CD14-positive monocyte (primary cell): ENCODE measurements around the gene RETREG2. TPM values are rescaled to one million over a fixed set of nuclear protein-coding genes. Genes with fewer than 3 reads are reported as not detected.

ENCODE experiments used
- DNase-seq, 3 donors: peaks; one replicate each; pipeline ENCODE4 v3.0.0-alpha.2; 2011 to 2022
- H2AFZ ChIP-seq: 2 replicates; pipeline ENCODE4 v1.6.0; 2012; ENCODE audit warnings: mild to moderate bottlenecking, low read depth, low read length, inconsistent platforms; ENCODE audit not compliant: insufficient read depth, poor library complexity, severe bottlenecking
- H3K27ac ChIP-seq, 2 donors: 1 replicate in 1 of 2; 2 replicates in 1 of 2; pipeline ENCODE4 v1.5.1; 2012 to 2013; ENCODE audit warnings: low read length in 2 of 2, control low read depth in 1 of 2, inconsistent platforms in 1 of 2, low read depth in 1 of 2, mild to moderate bottlenecking in 1 of 2
- H3K27me3 ChIP-seq, 2 donors: one replicate each; pipeline versions ENCODE4 v1.6.0 to v1.6.1; 2011 to 2013; ENCODE audit warnings: low read length in 2 of 2; ENCODE audit not compliant: control insufficient read depth in 2 of 2, insufficient read depth in 2 of 2
- H3K36me3 ChIP-seq, 2 donors: replicated peaks in 1 of 2; 1 replicate in 1 of 2; 2 replicates in 1 of 2; pipeline versions ENCODE4 v1.5.1 to v1.6.1; 2012 to 2013; ENCODE audit warnings: low read length in 2 of 2, control low read depth in 1 of 2, inconsistent platforms in 1 of 2, mild to moderate bottlenecking in 1 of 2; ENCODE audit not compliant: insufficient read depth in 2 of 2, control insufficient read depth in 1 of 2
- H3K4me1 ChIP-seq, 2 donors: 1 replicate in 1 of 2; 2 replicates in 1 of 2; pipeline versions ENCODE4 v1.5.1 to v1.6.1; 2012 to 2013; ENCODE audit warnings: low read length in 2 of 2, control low read depth in 1 of 2, inconsistent platforms in 1 of 2, mild to moderate bottlenecking in 1 of 2, moderate library complexity in 1 of 2; ENCODE audit not compliant: insufficient read depth in 2 of 2, control insufficient read depth in 1 of 2
- H3K4me2 ChIP-seq: replicated peaks from 2 replicates; pipeline ENCODE3; 2012; ENCODE audit warnings: low read length, moderate library complexity, mild to moderate bottlenecking; ENCODE audit not compliant: poor library complexity, severe bottlenecking; ENCODE audit errors: extremely low read depth
- H3K4me3 ChIP-seq, 3 experiments: fragments of 200-600 bp in 1 of 3; sonication (generic) in 1 of 3; replicated peaks in 1 of 3; 1 replicate in 2 of 3; 2 replicates in 1 of 3; pipeline ENCODE4 v1.5.1; 2011 to 2013; ENCODE audit warnings: low read length in 3 of 3, mild to moderate bottlenecking in 3 of 3, control low read depth in 2 of 3, low read depth in 2 of 3, inconsistent platforms in 1 of 3, moderate library complexity in 1 of 3
- H3K79me2 ChIP-seq: 2 replicates; pipeline ENCODE4 v1.6.0; 2012; ENCODE audit warnings: mild to moderate bottlenecking, control low read depth, inconsistent platforms, low read length, moderate library complexity; ENCODE audit not compliant: insufficient read depth
- H3K9ac ChIP-seq: 2 replicates; pipeline ENCODE4 v1.6.0; 2017; ENCODE audit warnings: low read length, mild to moderate bottlenecking; ENCODE audit not compliant: insufficient read depth, poor library complexity, severe bottlenecking
- H3K9me3 ChIP-seq, 2 donors: replicated peaks in 1 of 2; 1 replicate in 1 of 2; 2 replicates in 1 of 2; pipeline versions ENCODE4 v1.5.1 to v1.6.1; 2012 to 2013; ENCODE audit warnings: low read length in 2 of 2, control low read depth in 1 of 2; ENCODE audit not compliant: control insufficient read depth in 1 of 2, insufficient read depth in 1 of 2
- H4K20me1 ChIP-seq: 2 replicates; pipeline ENCODE4 v1.6.0; 2012; ENCODE audit warnings: mild to moderate bottlenecking, low read length, control low read depth, moderate library complexity; ENCODE audit not compliant: insufficient read depth
- H3K27ac Mint-ChIP-seq, 7 donors: one replicate each; pipeline ENCODE4 v1.8.0; 2020; ENCODE audit warnings: mild to moderate bottlenecking in 7 of 7, mixed read lengths in 7 of 7, moderate library complexity in 6 of 7, inconsistent platforms in 2 of 7
- H3K27me3 Mint-ChIP-seq, 3 donors: one replicate each; pipeline ENCODE4 v1.8.0; 2021 to 2022; ENCODE audit warnings: low read depth in 3 of 3, mild to moderate bottlenecking in 3 of 3, mixed read lengths in 3 of 3, moderate library complexity in 3 of 3, inconsistent platforms in 1 of 3
- H3K36me3 Mint-ChIP-seq, 2 donors: one replicate each; pipeline ENCODE4 v1.8.0; 2020; ENCODE audit warnings: mixed read lengths in 2 of 2, inconsistent platforms in 1 of 2, mild to moderate bottlenecking in 1 of 2
- H3K4me1 Mint-ChIP-seq: one replicate; pipeline ENCODE4 v1.8.0; 2020; ENCODE audit warnings: mild to moderate bottlenecking, mixed read lengths
- H3K4me3 Mint-ChIP-seq, 2 donors: one replicate each; pipeline ENCODE4 v1.8.0; 2020; ENCODE audit warnings: mild to moderate bottlenecking in 2 of 2, mixed read lengths in 2 of 2, moderate library complexity in 1 of 2
- H3K9me3 Mint-ChIP-seq, 7 donors: one replicate each; pipeline ENCODE4 v1.8.0; 2020 to 2022; ENCODE audit warnings: mixed read lengths in 7 of 7, mild to moderate bottlenecking in 6 of 7, moderate library complexity in 6 of 7, inconsistent platforms in 2 of 7
- CTCF ChIP-seq: fragments of 200-600 bp; IDR thresholded peaks from one replicate; pipeline ENCODE4 v1.8.0; 2022; ENCODE audit warnings: antibody characterized with exemption, mild to moderate bottlenecking
- WGBS: methylation state at CpG from one replicate; pipeline ENCODE4 v1.1.5; 2013; ENCODE audit warnings: missing lambda C conversion rate; ENCODE audit not compliant: insufficient coverage; 5-methylcytosine and 5-hydroxymethylcytosine counted together
- intact Hi-C, 2 donors: fragments of 100-400 bp; cut with micrococcal nuclease; formaldehyde crosslinking; loops; one replicate each; pipeline versions ENCODE4 v1.15.0 to v1.15.1; 2023
- polyA plus RNA-seq, 3 donors: library from polyadenylated mRNA; depleted of rRNA in 1 of 3; unstranded in 2 of 3; stranded (reverse) in 1 of 3; fragments of 300-500 nt in 2 of 3; fragments of >200 nt in 1 of 3; fragmentation: Illumina TruSeq in 2 of 3; gene quantifications; 1 replicate in 2 of 3; 2 replicates in 1 of 3; pipeline ENCODE4 v1.2.3, GENCODE V29; 2012 to 2021

The RETREG2 gene
- polyA plus RNA-seq, 3 donors = 37.7 to 60.9 (median 39.4) TPM

GRCh38 chr2:219167997-219168396 is 10.1 kb upstream of the RETREG2 start:
- 80% methylated on average over 2 of the region's 5 CpGs for WGBS
- H3K36me3 Mint-ChIP-seq = peaks cover 31 to 37% of the 10 kb centered on the region in 2 donors
- H3K9ac ChIP-seq = no peak overlapping the region
- peaks cover 22% of the 10 kb centered on the region for H4K20me1 ChIP-seq
- H3K4me1 ChIP-seq = no peaks in the 10 kb centered on the region
- no peak overlapping the region for H2AFZ ChIP-seq
- H3K4me2 ChIP-seq = no peak overlapping the region
- H3K27ac Mint-ChIP-seq = no peak overlapping the region
- no peaks in the 10 kb centered on the region for H3K9me3 ChIP-seq
- H3K36me3 ChIP-seq = peaks cover 13 to 20% of the 10 kb centered on the region in 2 donors
- H3K4me3 Mint-ChIP-seq = no peak overlapping the region
- no peaks in the 10 kb centered on the region for H3K79me2 ChIP-seq
- no peaks in the 10 kb centered on the region for H3K9me3 Mint-ChIP-seq
- DNase-seq = no peak
- peaks cover 15% of the 10 kb centered on the region for H3K4me1 Mint-ChIP-seq
- intact Hi-C loops = loop anchor here in 1 of 2 donors (10.0 kb wide), 1 partner anchor 327 kb away; the partner anchor contains the start of gene GMPPA
- no peaks in the 10 kb centered on the region for H3K27me3 ChIP-seq
- peaks cover 0 to 9% (median 2%) of the 10 kb centered on the region in 3 donors for H3K27me3 Mint-ChIP-seq
- no peak overlapping the region for H3K27ac ChIP-seq
- no peak for TF ChIP-seq CTCF
- no peak overlapping the region for H3K4me3 ChIP-seq

- no peak overlapping the region for H3K9ac ChIP-seq
- DNase-seq = no peak
Observed at GRCh38 chr2:219168526-219168925, 9.5 kb upstream of the RETREG2 start.

More at GRCh38 chr2:219168526-219168925, 9.5 kb upstream of the RETREG2 start:
- Histone ChIP-seq H3K4me3 (no peak overlapping the region), H3K79me2 (no peaks in the 10 kb centered on the region), H3K4me1 (no peaks in the 10 kb centered on the region), H3K4me2 (no peak overlapping the region), H2AFZ (no peak overlapping the region), H3K9me3 (no peaks in the 10 kb centered on the region), H3K27ac (no peak overlapping the region), H4K20me1 (peaks cover 28% of the 10 kb centered on the region), H3K27me3 (no peaks in the 10 kb centered on the region), H3K36me3 (peaks cover 18 to 25% of the 10 kb centered on the region in 2 donors)
- Mint-ChIP-seq H3K4me1 (peaks cover 18% of the 10 kb centered on the region), H3K9me3 (no peaks in the 10 kb centered on the region), H3K27me3 (peaks cover 0 to 9% (median 2%) of the 10 kb centered on the region in 3 donors), H3K27ac (no peak overlapping the region), H3K36me3 (peaks cover 34 to 42% of the 10 kb centered on the region in 2 donors), H3K4me3 (no peak overlapping the region)
- WGBS = 0% methylated on average over 2 of the region's 6 CpGs
- intact Hi-C loops = loop anchor here in 1 of 2 donors (10.0 kb wide), 1 partner anchor 326 kb away; the partner anchor contains the start of gene GMPPA
- no peak for TF ChIP-seq CTCF
